GM12878 (cell line): ENCODE measurements around the gene FAM89A. TPM values are rescaled to one million over a fixed set of nuclear protein-coding genes. Genes with fewer than 3 reads are reported as not detected.

Experiments
- ATAC-seq: fragments of 200-7000 bp; cut with Tn5 transposase; 3 replicates; pipeline ENCODE4 v1.9.1; 2020; ENCODE audit warnings: mild to moderate bottlenecking, moderate library complexity
- BruUV-seq: library from RNA; stranded (reverse); fragments of 400-500 nt; replicated peaks from 2 replicates; lab custom pipeline; 2021; lab: Mats Ljungman, UMichigan
- CTCF ChIA-PET: fragments of 300-600 bp; sonication (Branson Sonifier 250); formaldehyde crosslinking; extraction: SDS; loops from one replicate; lab custom pipeline; 2021; ENCODE audit warnings: inconsistent platforms; lab: Yijun Ruan, JAX
- POLR2A ChIA-PET: fragments of 350-600 bp; formaldehyde crosslinking; extraction: SDS; loops from one replicate; lab custom pipeline; 2021; ENCODE audit warnings: inconsistent platforms; lab: Charles Lee
- RAD21 ChIA-PET: fragments of 300-600 bp; sonication (Branson Sonifier 250); formaldehyde crosslinking; loops from one replicate; lab custom pipeline; 2023; ENCODE audit warnings: antibody characterized with exemption; ENCODE audit not compliant: unreplicated experiment; lab: Charles Lee
- SMC1A ChIA-PET: fragments of 300-600 bp; sonication (Branson Sonifier 250); formaldehyde crosslinking; loops from one replicate; lab custom pipeline; 2023; ENCODE audit not compliant: unreplicated experiment, uncharacterized antibody; lab: Charles Lee
- DNase-seq: peaks from one replicate; pipeline ENCODE4 v3.0.0-alpha.2; 2011; ENCODE audit warnings: low read depth, low spot score
- FAIRE-seq: peaks from 3 replicates; lab custom pipeline; 2011; peaks lifted over from hg19 to GRCh38; lab: Jason Lieb, UNC
- H2AFZ ChIP-seq: 2 replicates; pipeline ENCODE4 v1.6.0; 2011; ENCODE audit warnings: low read depth, low read length, control low read depth; ENCODE audit not compliant: control insufficient read depth
- H3K27ac ChIP-seq: 2 replicates; pipeline ENCODE4 v1.5.1; 2011; ENCODE audit warnings: control low read depth; ENCODE audit not compliant: control insufficient read depth, insufficient read depth
- H3K27me3 ChIP-seq, 2 experiments: replicated peaks in 1 of 2; 2 replicates each; pipeline versions ENCODE4 v1.6.0 to v1.6.1; 2011; ENCODE audit warnings: low read length in 1 of 2; ENCODE audit not compliant: control insufficient read depth in 2 of 2, insufficient read depth in 2 of 2
- H3K36me3 ChIP-seq, 2 experiments: 2 replicates each; pipeline ENCODE4 v1.5.1; 2011; ENCODE audit warnings: low read length in 1 of 2; ENCODE audit not compliant: control insufficient read depth in 2 of 2, insufficient read depth in 2 of 2
- H3K4me1 ChIP-seq: 2 replicates; pipeline ENCODE4 v1.6.1; 2011; ENCODE audit warnings: mild to moderate bottlenecking, low read length, moderate library complexity, mixed read lengths; ENCODE audit not compliant: control insufficient read depth, insufficient read depth
- H3K4me2 ChIP-seq: 2 replicates; pipeline ENCODE4 v1.6.0; 2011; ENCODE audit warnings: control low read depth; ENCODE audit not compliant: control insufficient read depth, insufficient read depth
- H3K4me3 ChIP-seq: fragments of 200-600 bp; sonication (generic); 2 replicates; pipeline ENCODE4 v1.5.1; 2016
- H3K79me2 ChIP-seq: 2 replicates; pipeline ENCODE4 v1.6.0; 2011; ENCODE audit warnings: low read length; ENCODE audit not compliant: control insufficient read depth, insufficient read depth
- H3K9ac ChIP-seq: 2 replicates; pipeline ENCODE4 v1.8.0; 2011; ENCODE audit warnings: low read length, control low read depth, mixed read lengths; ENCODE audit not compliant: control insufficient read depth, insufficient read depth
- H3K9me3 ChIP-seq: replicated peaks from 3 replicates; pipeline ENCODE4 v1.5.1; 2011; ENCODE audit warnings: mild to moderate bottlenecking, low read length; ENCODE audit not compliant: control insufficient read depth, insufficient read depth
- H4K20me1 ChIP-seq: 2 replicates; pipeline ENCODE4 v1.6.0; 2011; ENCODE audit not compliant: control insufficient read depth, insufficient read depth
- BACH1 ChIP-seq: fragments of 450-650 bp; IDR thresholded peaks from 2 replicates; pipeline ENCODE4 v1.6.1; 2017; ENCODE audit warnings: mild to moderate bottlenecking, borderline replicate concordance
- BCL11A ChIP-seq: IDR thresholded peaks from 2 replicates; pipeline ENCODE4 v1.6.1; 2011; ENCODE audit warnings: low read depth, low read length
- BHLHE40 ChIP-seq, 2 experiments: fragments of 450-650 bp in 1 of 2; IDR thresholded peaks; 2 replicates each; pipeline ENCODE4 v1.6.1; 2011 to 2017; ENCODE audit warnings: low read depth in 2 of 2, borderline replicate concordance in 1 of 2, improper control_type of control experiment in 1 of 2, low read length in 1 of 2, mild to moderate bottlenecking in 1 of 2
- EGR1 ChIP-seq, 2 experiments: IDR thresholded peaks; 1 replicate in 1 of 2; 2 replicates in 1 of 2; pipeline ENCODE4 v1.6.1; 2011 to 2012; ENCODE audit warnings: low read depth in 2 of 2, low read length in 2 of 2, borderline replicate concordance in 1 of 2, mild to moderate bottlenecking in 1 of 2, moderate library complexity in 1 of 2
- EP300 ChIP-seq, 2 experiments: fragments of 150-350 bp in 1 of 2; IDR thresholded peaks; 2 replicates each; pipeline ENCODE4 v1.6.1; 2011 to 2012; ENCODE audit warnings: low read depth in 2 of 2, low read length in 2 of 2, borderline replicate concordance in 1 of 2, improper control_type of control experiment in 1 of 2, inconsistent platforms in 1 of 2; ENCODE audit not compliant: control insufficient read depth in 1 of 2
- HCFC1 ChIP-seq: fragments of 150-350 bp; IDR thresholded peaks from 2 replicates; pipeline ENCODE4 v1.6.1; 2014; ENCODE audit warnings: low read length
- MEF2B ChIP-seq: fragments of 450-650 bp; IDR thresholded peaks from 2 replicates; pipeline ENCODE4 v1.6.1; 2018; ENCODE audit warnings: mild to moderate bottlenecking, moderate library complexity; ENCODE audit not compliant: partially characterized antibody, poor library complexity, severe bottlenecking
- PML ChIP-seq: IDR thresholded peaks from 2 replicates; pipeline ENCODE4 v1.6.1; 2012; ENCODE audit warnings: low read length, inconsistent platforms
- SMC3 ChIP-seq: IDR thresholded peaks from 2 replicates; pipeline ENCODE4 v1.6.1; 2011; ENCODE audit warnings: low read length, improper control_type of control experiment, borderline replicate concordance
- TCF7 ChIP-seq: IDR thresholded peaks from 2 replicates; pipeline ENCODE4 v1.6.1; 2014; ENCODE audit warnings: antibody characterized with exemption, borderline replicate concordance
- ZSCAN29 ChIP-seq: fragments of 450-650 bp; IDR thresholded peaks from 2 replicates; pipeline ENCODE4 v1.6.1; 2017; ENCODE audit warnings: mild to moderate bottlenecking, moderate library complexity
- in situ Hi-C: fragments of 300-500 bp; cut with MboI; formaldehyde crosslinking; loops from 9 replicates; pipeline ENCODE4 v1.14.3; 2018; ENCODE audit warnings: mixed read lengths
- intact Hi-C: fragments of 100-400 bp; cut with micrococcal nuclease; formaldehyde crosslinking; loops from one replicate; pipeline ENCODE4 v1.14.2; 2022; ENCODE audit not compliant: unreplicated experiment
- polyA plus RNA-seq, 11 experiments: library from polyadenylated mRNA; depleted of rRNA in 4 of 11; unstranded in 6 of 11; stranded (reverse) in 5 of 11; fragments of >200 nt; fragmentation: Nextera tagmentation in 4 of 11; fragmentation: Illumina TruSeq in 1 of 11; extraction: Ambion mirVana in 4 of 11; extraction: Trizol in 1 of 11; gene quantifications; 1 replicate in 1 of 11; 2 replicates in 10 of 11; pipeline versions ENCODE4 v1.2.1 to v1.2.3, GENCODE V29; 2011 to 2016; ENCODE audit warnings: inconsistent platforms in 2 of 11, missing spikeins in 2 of 11, low read depth in 1 of 11
- total RNA-seq, 4 experiments: library from RNA; depleted of rRNA in 3 of 4; stranded (reverse); fragments of >200 nt in 3 of 4; fragmentation: Illumina TruSeq in 1 of 4; extraction: Trizol in 1 of 4; gene quantifications; 2 replicates each; pipeline versions ENCODE4 v1.2.1 to v1.2.3, GENCODE V29; 2013 to 2021
- TF ChIP-seq, protein P1 (sequence below): fragments of 450-650 bp; IDR thresholded peaks from 2 replicates; pipeline ENCODE4 v1.6.1; 2014; ENCODE audit warnings: mild to moderate bottlenecking
- TF ChIP-seq, protein P2 (sequence below): fragments of 450-650 bp; formaldehyde crosslinking; IDR thresholded peaks from 2 replicates; pipeline ENCODE4 v1.5.0; 2022; ENCODE audit warnings: mild to moderate bottlenecking, missing genetic modification characterization

FAM89A gene
- total and polyA plus RNA-seq, 10 of the 15 experiments (the other 5 are each of a cell fraction or from before 2014, with no cell fraction given) = 0.06 to 0.72 (median 0.14) TPM; not detected in 4

DNA sequence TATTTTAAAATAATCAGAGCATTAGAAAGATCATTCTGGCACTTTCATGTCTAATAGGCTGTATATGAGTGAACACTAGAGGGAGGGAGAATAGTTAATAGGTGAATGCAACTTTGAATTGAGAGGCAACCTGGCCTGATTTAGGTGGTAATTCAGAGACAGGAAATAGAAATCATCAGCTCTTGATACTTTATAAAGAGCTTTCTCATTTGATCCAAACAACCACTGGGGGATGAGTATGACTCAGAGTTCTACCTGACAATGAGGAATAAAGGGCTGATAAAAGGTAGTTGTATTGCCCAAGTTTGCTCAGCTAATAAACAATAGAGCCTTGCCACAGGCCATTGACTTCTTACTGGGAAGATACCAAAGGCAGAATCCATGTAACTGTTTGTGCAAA lies 5.2 kb upstream of the FAM89A start:
- FAIRE-seq (no peak), DNase-seq (no peak), ATAC-seq (no peak)
- ChIA-PET RAD21 (no interaction called here), CTCF (no interaction called here), POLR2A (no interaction called here), SMC1A (no interaction called here)
- H4K20me1 ChIP-seq = no peaks in the 10 kb centered on the region
- in situ Hi-C loops (no loop called here), intact Hi-C loops (no loop called here)
- H3K4me3 ChIP-seq = no peak overlapping the region
- H3K27ac ChIP-seq = no peak overlapping the region
- no peaks in the 10 kb centered on the region for H3K79me2 ChIP-seq
- H3K4me1 ChIP-seq = no peaks in the 10 kb centered on the region
- no peak overlapping the region for H3K9ac ChIP-seq
- H3K4me2 ChIP-seq = no peak overlapping the region
- no peaks in the 10 kb centered on the region for H3K36me3 ChIP-seq
- no peak overlapping the region for H2AFZ ChIP-seq
- TF ChIP-seq SMC3 (no peak), EGR1 (IDR thresholded peaks at IDR 0.05; ENCODE audit: borderline replicate concordance in 1 of 2, low read depth in 2 of 2, low read length in 2 of 2) (no peak), BCL11A (no peak), BHLHE40 (IDR thresholded peaks at IDR 0.05; ENCODE audit: borderline replicate concordance in 1 of 2, low read depth in 2 of 2, low read length in 1 of 2) (no peak), PML (no peak), MEF2B (no peak), ZSCAN29 (no peak), HCFC1 (no peak), EP300 (IDR thresholded peaks at IDR 0.05; ENCODE audit: borderline replicate concordance in 1 of 2, control insufficient read depth in 1 of 2, low read depth in 2 of 2, low read length in 2 of 2) (no peak), TCF7 (no peak), BACH1 (no peak)
- TF ChIP-seq, protein P1, sequence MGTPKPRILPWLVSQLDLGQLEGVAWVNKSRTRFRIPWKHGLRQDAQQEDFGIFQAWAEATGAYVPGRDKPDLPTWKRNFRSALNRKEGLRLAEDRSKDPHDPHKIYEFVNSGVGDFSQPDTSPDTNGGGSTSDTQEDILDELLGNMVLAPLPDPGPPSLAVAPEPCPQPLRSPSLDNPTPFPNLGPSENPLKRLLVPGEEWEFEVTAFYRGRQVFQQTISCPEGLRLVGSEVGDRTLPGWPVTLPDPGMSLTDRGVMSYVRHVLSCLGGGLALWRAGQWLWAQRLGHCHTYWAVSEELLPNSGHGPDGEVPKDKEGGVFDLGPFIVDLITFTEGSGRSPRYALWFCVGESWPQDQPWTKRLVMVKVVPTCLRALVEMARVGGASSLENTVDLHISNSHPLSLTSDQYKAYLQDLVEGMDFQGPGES = no peak
- TF ChIP-seq, protein P2, sequence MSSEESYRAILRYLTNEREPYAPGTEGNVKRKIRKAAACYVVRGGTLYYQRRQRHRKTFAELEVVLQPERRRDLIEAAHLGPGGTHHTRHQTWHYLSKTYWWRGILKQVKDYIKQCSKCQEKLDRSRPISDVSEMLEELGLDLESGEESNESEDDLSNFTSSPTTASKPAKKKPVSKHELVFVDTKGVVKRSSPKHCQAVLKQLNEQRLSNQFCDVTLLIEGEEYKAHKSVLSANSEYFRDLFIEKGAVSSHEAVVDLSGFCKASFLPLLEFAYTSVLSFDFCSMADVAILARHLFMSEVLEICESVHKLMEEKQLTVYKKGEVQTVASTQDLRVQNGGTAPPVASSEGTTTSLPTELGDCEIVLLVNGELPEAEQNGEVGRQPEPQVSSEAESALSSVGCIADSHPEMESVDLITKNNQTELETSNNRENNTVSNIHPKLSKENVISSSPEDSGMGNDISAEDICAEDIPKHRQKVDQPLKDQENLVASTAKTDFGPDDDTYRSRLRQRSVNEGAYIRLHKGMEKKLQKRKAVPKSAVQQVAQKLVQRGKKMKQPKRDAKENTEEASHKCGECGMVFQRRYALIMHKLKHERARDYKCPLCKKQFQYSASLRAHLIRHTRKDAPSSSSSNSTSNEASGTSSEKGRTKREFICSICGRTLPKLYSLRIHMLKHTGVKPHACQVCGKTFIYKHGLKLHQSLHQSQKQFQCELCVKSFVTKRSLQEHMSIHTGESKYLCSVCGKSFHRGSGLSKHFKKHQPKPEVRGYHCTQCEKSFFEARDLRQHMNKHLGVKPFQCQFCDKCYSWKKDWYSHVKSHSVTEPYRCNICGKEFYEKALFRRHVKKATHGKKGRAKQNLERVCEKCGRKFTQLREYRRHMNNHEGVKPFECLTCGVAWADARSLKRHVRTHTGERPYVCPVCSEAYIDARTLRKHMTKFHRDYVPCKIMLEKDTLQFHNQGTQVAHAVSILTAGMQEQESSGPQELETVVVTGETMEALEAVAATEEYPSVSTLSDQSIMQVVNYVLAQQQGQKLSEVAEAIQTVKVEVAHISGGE = no peak
- no TSS peak for BruUV-seq
- peaks cover 0 to 2% of the 10 kb centered on the region in 2 experiments; a peak in 3 of 4 replicates for H3K27me3 ChIP-seq
- H3K9me3 ChIP-seq = no peaks in the 10 kb centered on the region; the same call in 2 of the 3 replicates
